ENCODE data around the gene DNAH17.

GRCh38 chr17:78406396-78406795 is 170.8 kb downstream of the DNAH17 start:
- TF ChIP-seq EZH2 (IDR thresholded peaks at IDR 0.05; ENCODE audit: insufficient read depth, poor library complexity, severe bottlenecking) (no peak), EZH2phosphoT487 (IDR thresholded peaks at IDR 0.05; ENCODE audit: insufficient read depth, low read depth) (no peak)
